ENCODE measurements around the gene LDB1.

The LDB1 gene

GRCh38 chr10:102134416-102134815 is 14.2 kb upstream of the LDB1 start:
- DNase-seq = no peak

GRCh38 chr10:102133373-102134195 is 13.4 kb upstream of the LDB1 start:
- DNase-seq = no peak

- peak; percentile 96 for DNase-seq
Measured at GRCh38 chr10:102132563-102133372, 12.6 kb upstream of the LDB1 start, which contains the start of gene PPRC1. PPRC1 (plus strand) TSS chr10:102133040; CDS start chr10:102133069, 29 bp downstream.

- no peak for DNase-seq
Measured at GRCh38 chr10:102132193-102132562, 12.0 kb upstream of the LDB1 start.

GRCh38 chr10:102131286-102132170 is 11.4 kb upstream of the LDB1 start:
- no peak for DNase-seq

GRCh38 chr10:102123223-102123622 is 3.1 kb upstream of the LDB1 start:
- no peak for DNase-seq

- DNase-seq = no peak
Measured at GRCh38 chr10:102122450-102122849, 2.3 kb upstream of the LDB1 start.

- DNase-seq = no peak
Measured at GRCh38 chr10:102121739-102122372, 1.7 kb upstream of the LDB1 start.

GRCh38 chr10:102120991-102121738 is 997 bp upstream of the LDB1 start:
- no peak for DNase-seq

GRCh38 chr10:102119417-102120141 is 589 bp downstream of the LDB1 start:
- DNase-seq = no peak

GRCh38 chr10:102118867-102119266 is 1.3 kb downstream of the LDB1 start:
- no peak for DNase-seq

GRCh38 chr10:102117391-102118159 is 2.6 kb downstream of the LDB1 start:
- DNase-seq = no peak

GRCh38 chr10:102116656-102117055 is 3.5 kb downstream of the LDB1 start:
- no peak for DNase-seq

- DNase-seq = no peak
Measured at GRCh38 chr10:102115775-102116174, 4.4 kb downstream of the LDB1 start.

- DNase-seq = no peak
Measured at GRCh38 chr10:102114861-102115618, 5.1 kb downstream of the LDB1 start.

GRCh38 chr10:102113956-102114857 is 6.0 kb downstream of the LDB1 start:
- DNase-seq = no peak

GRCh38 chr10:102113261-102113955 is 6.8 kb downstream of the LDB1 start:
- DNase-seq = no peak

All from SIG-M5 (cell line).